HG03439 (cell line): ENCODE data around the gene SASH1.
A peak's percentile ranks its signal among the peaks of the same experiment; 100 is the strongest.

Source experiments
- ATAC-seq: cut with Tn5 transposase; IDR thresholded peaks from one replicate; pipeline ENCODE4 v1.9.1; 2021; ENCODE audit warnings: mild to moderate bottlenecking, moderate library complexity; ENCODE audit not compliant: unreplicated experiment

The SASH1 gene

GRCh38 chr6:148516217-148516616 is 173.6 kb downstream of the SASH1 start:
- ATAC-seq: no peak

DNA sequence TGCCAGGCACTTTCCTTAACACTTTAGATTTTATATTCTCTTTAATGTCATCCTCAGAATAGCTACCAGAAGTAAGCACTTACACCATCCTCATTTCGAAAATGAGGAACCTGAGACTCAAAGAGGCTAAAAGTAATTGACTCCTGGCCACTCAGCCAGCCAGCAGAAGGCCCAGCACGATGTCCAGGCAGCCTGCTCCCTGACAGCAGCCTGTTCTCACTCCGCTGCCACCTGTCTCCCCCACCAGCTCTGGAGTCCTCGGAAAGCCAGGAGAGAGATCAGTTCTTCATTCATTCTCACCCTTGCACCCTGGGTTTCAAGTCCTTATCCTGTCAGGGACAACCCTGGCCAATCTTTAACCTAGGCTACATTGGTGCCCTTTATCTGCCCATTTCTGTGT is 174.0 kb downstream of the SASH1 start:
- ATAC-seq: no peak

- no peak for ATAC-seq
Observed at GRCh38 chr6:148517470-148517869, 174.8 kb downstream of the SASH1 start.

DNA sequence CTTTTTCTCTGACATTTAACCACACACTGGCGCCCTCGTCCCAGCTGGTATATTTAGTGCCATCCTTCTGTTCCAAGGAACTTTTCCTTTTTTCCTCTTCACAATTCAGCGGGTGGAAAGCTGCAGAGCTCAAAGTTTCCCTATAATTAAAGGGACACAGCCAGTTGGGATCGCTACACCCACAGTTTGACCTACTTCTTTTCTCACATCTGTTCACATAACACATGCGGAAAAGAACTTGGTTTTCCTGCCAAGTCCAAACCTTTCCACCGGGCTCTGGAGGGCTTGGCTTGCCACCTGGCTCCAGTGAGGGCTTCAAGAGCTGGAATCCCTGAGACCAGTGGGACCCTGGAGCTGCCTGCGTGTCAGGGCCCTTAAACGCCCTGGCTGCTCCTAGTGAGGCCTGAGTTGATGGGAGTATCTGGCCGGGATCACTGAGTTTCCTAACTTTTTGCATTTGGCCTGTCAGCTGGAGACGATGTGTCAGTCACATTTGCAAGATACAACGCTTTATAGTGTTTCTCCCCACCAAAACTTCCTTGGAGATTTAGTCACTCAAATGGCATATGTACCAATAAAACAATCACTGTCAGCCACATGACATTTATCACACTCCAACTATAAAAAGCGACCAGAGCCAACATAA is 176.0 kb downstream of the SASH1 start:
- no peak for ATAC-seq

DNA sequence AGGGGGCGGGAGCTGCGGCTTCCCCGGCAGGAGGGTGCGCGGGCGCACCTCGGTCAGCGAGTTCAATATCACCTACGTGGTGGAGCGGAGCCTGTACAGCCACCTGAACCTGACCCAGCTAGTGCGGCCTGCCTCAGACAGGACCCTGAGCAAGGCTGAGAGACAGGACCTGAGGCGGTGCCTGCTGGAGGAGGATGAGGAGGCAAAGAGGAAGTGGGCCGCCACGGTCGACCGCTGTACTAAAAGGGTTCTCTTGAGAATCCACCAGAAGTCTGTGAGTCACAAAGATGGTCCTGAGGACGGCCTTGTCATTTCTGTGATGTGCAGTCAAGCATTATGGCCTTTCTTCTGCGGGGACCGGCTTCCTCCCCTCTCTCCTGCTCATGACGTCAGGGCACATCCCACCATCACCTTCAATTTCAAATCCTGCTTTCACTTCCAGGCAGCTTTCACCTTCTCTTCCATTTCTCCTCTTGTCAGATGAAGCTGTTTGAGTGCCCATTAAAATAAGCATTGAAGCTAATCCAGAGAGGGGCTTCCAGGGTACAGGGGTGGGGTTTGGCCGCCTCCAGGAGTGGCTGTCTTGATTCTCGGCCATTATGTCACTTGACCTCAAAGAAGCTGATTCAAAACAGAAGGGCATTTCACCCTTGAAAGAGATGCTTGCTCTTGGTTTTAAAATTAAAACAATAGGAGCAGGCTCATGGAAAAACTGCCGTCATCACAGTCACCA is 177.6 kb downstream of the SASH1 start:
- peak; percentile 87 for ATAC-seq

GRCh38 chr6:148521158-148521557 is 178.5 kb downstream of the SASH1 start:
- ATAC-seq: no peak

- no peak for ATAC-seq
Observed at GRCh38 chr6:148521586-148521985, 178.9 kb downstream of the SASH1 start.

DNA sequence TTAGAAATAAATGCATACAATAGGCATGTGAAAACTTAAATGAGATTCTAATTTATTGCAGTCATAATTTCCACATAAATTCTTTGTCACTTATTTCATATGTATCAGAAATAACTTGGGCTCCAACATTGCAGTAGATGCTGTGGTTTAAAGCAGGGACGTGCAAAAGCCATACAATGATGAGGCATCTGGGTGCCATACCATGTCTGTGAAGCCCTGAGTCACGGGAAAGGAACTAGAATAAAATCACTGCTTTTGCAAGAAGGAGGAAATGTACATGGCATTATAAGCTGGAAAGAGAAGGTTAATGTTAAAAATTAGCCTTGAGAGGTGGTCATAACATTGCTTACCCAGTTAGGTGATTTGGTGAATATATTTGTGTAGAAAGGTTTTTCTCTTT is 180.4 kb downstream of the SASH1 start:
- no peak for ATAC-seq

DNA sequence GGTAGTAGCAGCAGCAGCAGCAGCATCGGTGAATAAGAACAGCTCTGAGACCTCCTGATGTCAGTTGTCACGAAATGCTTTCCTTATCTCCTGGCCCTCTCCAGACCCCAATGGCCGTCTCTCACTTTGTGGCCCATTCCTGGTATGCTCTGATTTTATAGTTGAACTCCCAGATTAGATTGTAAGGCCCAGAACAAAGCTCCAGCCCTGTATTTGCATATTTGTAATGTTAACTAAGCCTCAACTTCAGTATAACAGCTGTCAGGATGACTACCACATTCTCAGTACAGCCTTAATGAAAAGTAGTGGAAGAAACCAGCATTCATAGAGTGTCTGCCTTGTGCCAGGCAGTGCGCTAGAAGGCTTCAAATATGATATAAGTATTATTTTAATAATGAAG is 180.9 kb downstream of the SASH1 start:
- no peak for ATAC-seq

DNA sequence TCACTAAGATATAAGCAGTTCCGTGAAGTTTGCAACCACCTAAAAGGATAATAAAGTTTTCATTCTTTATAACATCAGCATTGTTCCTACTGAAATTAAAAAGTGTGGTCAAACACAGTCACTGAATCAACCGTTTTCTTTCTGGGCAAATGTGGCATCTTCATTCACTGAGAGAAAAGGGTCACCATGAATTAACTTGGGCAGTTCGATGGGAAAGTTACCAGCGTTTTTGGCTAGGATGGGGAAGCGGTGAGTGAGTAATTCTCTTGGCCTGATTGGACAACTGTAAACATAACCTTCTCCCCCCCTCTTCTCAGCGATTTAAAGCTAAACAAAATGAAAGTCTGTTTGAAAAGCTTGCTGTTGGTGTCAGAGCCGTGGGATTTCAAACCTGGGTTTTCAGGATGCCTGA is 181.8 kb downstream of the SASH1 start:
- ATAC-seq: no peak

DNA sequence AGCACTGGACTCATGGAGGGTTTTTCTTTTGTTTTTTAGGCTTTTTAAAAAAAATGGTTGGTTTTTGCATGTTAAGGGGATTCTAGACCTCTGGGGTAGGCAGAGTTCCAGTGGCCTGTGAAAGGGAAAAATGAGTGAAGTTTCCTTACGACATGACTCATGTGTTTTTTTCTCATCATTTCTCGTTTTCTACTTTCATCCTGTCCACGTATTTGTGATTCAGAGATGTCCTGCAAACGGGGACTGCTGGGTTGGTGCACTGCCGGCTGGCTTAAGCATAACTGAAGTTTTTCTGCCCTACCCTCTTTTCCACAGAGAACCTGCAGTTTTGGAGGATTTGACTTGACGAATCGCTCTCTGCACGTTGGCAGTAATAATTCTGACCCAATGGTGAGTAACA is 182.3 kb downstream of the SASH1 start:
- ATAC-seq: no peak

DNA sequence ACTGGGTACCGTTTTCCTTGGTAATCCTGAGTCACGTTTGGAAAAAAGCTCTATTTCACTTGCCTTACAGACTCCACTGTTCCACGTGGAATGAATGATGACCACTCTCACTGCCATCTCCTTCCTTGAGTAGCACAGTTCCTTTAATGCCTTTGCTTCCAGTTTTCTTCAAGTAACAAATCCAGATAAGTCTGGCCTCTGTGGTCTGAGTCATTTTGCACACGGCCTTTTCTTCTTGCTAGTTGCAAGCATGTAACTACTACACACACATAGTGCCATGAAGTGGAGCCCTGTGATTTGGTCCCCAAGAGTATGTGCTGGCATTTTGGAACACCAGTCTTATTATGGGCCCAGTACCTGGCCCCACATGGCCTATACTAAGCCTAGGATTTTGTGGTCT is 182.8 kb downstream of the SASH1 start:
- ATAC-seq: no peak

- no peak for ATAC-seq
Observed at GRCh38 chr6:148526145-148526544, 183.5 kb downstream of the SASH1 start.

- no peak for ATAC-seq
Observed at GRCh38 chr6:148528292-148528691, 185.7 kb downstream of the SASH1 start.

- ATAC-seq: no peak
Observed at GRCh38 chr6:148529010-148529409, 186.4 kb downstream of the SASH1 start.

GRCh38 chr6:148530394-148530953 is 187.8 kb downstream of the SASH1 start:
- peak; percentile 74 for ATAC-seq

- no peak for ATAC-seq
Observed at GRCh38 chr6:148530976-148531375, 188.3 kb downstream of the SASH1 start.

- no peak for ATAC-seq
Observed at GRCh38 chr6:148532698-148533097, 190.1 kb downstream of the SASH1 start.

- no peak for ATAC-seq
Observed at GRCh38 chr6:148533309-148534107, 190.9 kb downstream of the SASH1 start.

DNA sequence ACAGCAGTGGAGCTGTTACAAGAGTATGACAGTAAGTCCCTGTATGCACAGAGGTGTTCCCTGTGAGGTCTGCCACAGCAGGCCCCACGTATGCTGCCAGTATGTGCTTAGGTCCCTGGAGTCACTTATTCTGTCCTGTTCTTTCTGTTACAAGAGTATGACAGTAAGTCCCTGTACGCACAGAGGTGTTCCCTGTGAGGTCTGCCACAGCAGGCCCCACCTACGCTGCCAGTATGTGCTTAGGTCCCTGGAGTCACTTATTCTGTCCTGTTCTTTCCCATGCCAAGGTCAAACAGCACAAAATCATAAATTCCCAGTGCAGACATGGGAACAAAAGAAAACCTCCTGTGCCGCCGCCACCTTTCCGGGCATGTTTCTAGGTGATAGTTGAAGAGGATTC is 192.2 kb downstream of the SASH1 start:
- ATAC-seq: no peak

DNA sequence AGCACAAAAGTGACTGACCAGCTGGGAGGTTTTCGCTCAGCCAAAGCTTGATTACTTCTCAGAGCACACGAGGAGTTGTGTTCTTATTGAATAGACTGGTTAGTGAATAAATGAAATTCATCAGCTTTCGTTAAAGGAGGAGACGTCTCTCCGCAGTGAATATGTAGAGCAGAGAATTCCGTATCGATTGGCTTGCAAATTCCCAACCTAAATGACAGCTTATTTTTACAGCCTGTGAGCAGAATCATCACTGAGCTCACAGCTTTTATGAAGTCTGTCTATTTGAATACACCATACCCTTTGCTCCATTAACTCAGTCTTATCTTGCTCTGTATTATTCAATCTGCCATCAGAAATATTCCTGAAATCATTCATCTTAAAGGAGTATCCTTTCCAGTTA is 192.7 kb downstream of the SASH1 start:
- ATAC-seq: no peak

DNA sequence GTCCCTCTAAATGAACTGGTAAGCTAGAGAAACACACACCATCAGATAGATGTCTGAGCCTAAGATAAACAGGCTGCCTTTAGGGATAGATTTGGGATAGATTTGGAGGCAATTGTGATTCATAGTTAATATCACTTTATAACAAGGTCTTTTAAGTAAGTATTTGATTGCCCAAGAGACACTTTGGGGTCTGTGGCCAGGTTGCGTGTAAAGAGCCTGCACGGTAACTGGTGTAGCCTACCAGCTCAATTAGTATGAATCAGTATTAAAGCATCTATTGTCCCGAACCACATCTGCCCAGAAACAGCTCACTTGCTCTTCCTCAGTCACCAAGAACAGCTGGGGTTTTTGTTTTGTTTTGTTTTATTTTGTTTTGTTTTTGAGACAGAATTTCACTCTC is 193.3 kb downstream of the SASH1 start:
- ATAC-seq: no peak
